ENCODE results near the gene FBXL19.

The FBXL19 gene

GRCh38 chr16:30977502-30977901 lies 54.1 kb downstream of the FBXL19 start:
- no peaks in the 10 kb centered on the region for H3K9me2 ChIP-seq (replicated peaks; ENCODE audit: control insufficient read depth, low read length)
- no peak overlapping the region for H3K27ac ChIP-seq (ENCODE audit: low read depth, low read length)
- H3K36me3 ChIP-seq (ENCODE audit: control insufficient read depth, low read length), result peaks cover 77% of the 10 kb centered on the region
- no peaks in the 10 kb centered on the region for H3K9me3 ChIP-seq (ENCODE audit: control insufficient read depth, insufficient read depth, low read length)
- no peaks in the 10 kb centered on the region for H3K79me2 ChIP-seq (ENCODE audit: control insufficient read depth, low read length)
- no peaks in the 10 kb centered on the region for H3K27me3 ChIP-seq (ENCODE audit: control insufficient read depth, low read length)
- TF ChIP-seq EZH2phosphoT487 (IDR thresholded peaks at IDR 0.05; ENCODE audit: borderline replicate concordance, low read length), result no peak
- TF ChIP-seq CTCF (IDR thresholded peaks at IDR 0.05; ENCODE audit: low read depth, low read length, poor library complexity, severe bottlenecking), result peak; percentile 73
- no peak overlapping the region for H3K4me3 ChIP-seq (ENCODE audit: low read length)
- no peak overlapping the region for H3K4me2 ChIP-seq (ENCODE audit: low read length)
- no peaks in the 10 kb centered on the region for H4K20me1 ChIP-seq (ENCODE audit: control insufficient read depth, insufficient read depth, low read depth, low read length)
- H3F3A ChIP-seq (ENCODE audit: control insufficient read depth, insufficient read depth), result no peaks in the 10 kb centered on the region
- H3K4me1 ChIP-seq (ENCODE audit: control insufficient read depth, low read length), result no peaks in the 10 kb centered on the region

- H4K20me1 ChIP-seq (ENCODE audit: control insufficient read depth, insufficient read depth, low read depth, low read length), result no peaks in the 10 kb centered on the region
- no peak overlapping the region for H3K4me2 ChIP-seq (ENCODE audit: low read length)
- no peaks in the 10 kb centered on the region for H3F3A ChIP-seq (ENCODE audit: control insufficient read depth, insufficient read depth)
- peaks cover 76% of the 10 kb centered on the region for H3K36me3 ChIP-seq (ENCODE audit: control insufficient read depth, low read length)
- H3K9me3 ChIP-seq (ENCODE audit: control insufficient read depth, insufficient read depth, low read length), result no peaks in the 10 kb centered on the region
- no peaks in the 10 kb centered on the region for H3K9me2 ChIP-seq (replicated peaks; ENCODE audit: control insufficient read depth, low read length)
- H3K4me1 ChIP-seq (ENCODE audit: control insufficient read depth, low read length), result no peaks in the 10 kb centered on the region
- H3K27ac ChIP-seq (ENCODE audit: low read depth, low read length), result no peak overlapping the region
- TF ChIP-seq EZH2phosphoT487 (IDR thresholded peaks at IDR 0.05; ENCODE audit: borderline replicate concordance, low read length) (no peak), CTCF (IDR thresholded peaks at IDR 0.05; ENCODE audit: low read depth, low read length, poor library complexity, severe bottlenecking) (no peak)
- H3K4me3 ChIP-seq (ENCODE audit: low read length), result no peak overlapping the region
- H3K79me2 ChIP-seq (ENCODE audit: control insufficient read depth, low read length), result no peaks in the 10 kb centered on the region
- no peaks in the 10 kb centered on the region for H3K27me3 ChIP-seq (ENCODE audit: control insufficient read depth, low read length)
These were observed 56.0 kb downstream of the FBXL19 start for GRCh38 chr16:30979170-30980022.

- no peaks in the 10 kb centered on the region for H3K9me2 ChIP-seq (replicated peaks; ENCODE audit: control insufficient read depth, low read length)
- H3K4me2 ChIP-seq (ENCODE audit: low read length), result no peak overlapping the region
- TF ChIP-seq EZH2phosphoT487 (IDR thresholded peaks at IDR 0.05; ENCODE audit: borderline replicate concordance, low read length), result no peak
- no peak for TF ChIP-seq CTCF (IDR thresholded peaks at IDR 0.05; ENCODE audit: low read depth, low read length, poor library complexity, severe bottlenecking)
- H3K9me3 ChIP-seq (ENCODE audit: control insufficient read depth, insufficient read depth, low read length), result no peaks in the 10 kb centered on the region
- H3K4me3 ChIP-seq (ENCODE audit: low read length), result no peak overlapping the region
- no peaks in the 10 kb centered on the region for H3K27me3 ChIP-seq (ENCODE audit: control insufficient read depth, low read length)
- H3K79me2 ChIP-seq (ENCODE audit: control insufficient read depth, low read length), result no peaks in the 10 kb centered on the region
- H3K27ac ChIP-seq (ENCODE audit: low read depth, low read length), result no peak overlapping the region
- no peaks in the 10 kb centered on the region for H3F3A ChIP-seq (ENCODE audit: control insufficient read depth, insufficient read depth)
- no peaks in the 10 kb centered on the region for H4K20me1 ChIP-seq (ENCODE audit: control insufficient read depth, insufficient read depth, low read depth, low read length)
- no peaks in the 10 kb centered on the region; the same call in 1 of the 2 replicates for H3K4me1 ChIP-seq (ENCODE audit: control insufficient read depth, low read length)
- peaks cover 78% of the 10 kb centered on the region for H3K36me3 ChIP-seq (ENCODE audit: control insufficient read depth, low read length)
These were observed 56.6 kb downstream of the FBXL19 start for GRCh38 chr16:30980023-30980371.

Data from DOHH2 (cell line).